Fibroblast of skin of back (primary cell): ENCODE data around the gene ZNF627. TPM values are rescaled to one million over a fixed set of nuclear protein-coding genes. Genes with fewer than 3 reads are reported as not detected.
"Not testable (repeated sequence)": the region's sequence is repeated elsewhere in the genome, so short reads cannot be mapped to it uniquely, and the experiment has no call there.

Source experiments
- DNase-seq: peaks from one replicate; pipeline ENCODE4 v3.0.0-alpha.2; 2013
- polyA plus RNA-seq, 2 experiments: library from polyadenylated mRNA; unstranded; fragments of 120-200 nt; gene quantifications; one replicate each; pipeline ENCODE4 v1.2.1, GENCODE V29; 2013; ENCODE audit not compliant: insufficient read length in 2 of 2

ZNF627 gene
- polyA plus RNA-seq (2013, experiment 1 of 2; ENCODE audit: insufficient read length), result 10.2 TPM
- polyA plus RNA-seq (2013, experiment 2 of 2; ENCODE audit: insufficient read length), result 11.1 TPM

- DNase-seq, result peak; percentile 99
These were observed at the start of gene ZNF627 for GRCh38 chr19:11597202-11598102. ZNF627 (plus strand) TSS chr19:11597483; CDS start chr19:11597628, 145 bp downstream.

GRCh38 chr19:11547929-11548700, 49.2 kb upstream of the ZNF627 start:
- DNase-seq, result no peak

- no peak for DNase-seq
These were observed 47.8 kb upstream of the ZNF627 start for GRCh38 chr19:11549386-11549953.

GRCh38 chr19:11550265-11550664, 47.0 kb upstream of the ZNF627 start:
- no peak for DNase-seq

- no peak for DNase-seq
These were observed 45.6 kb upstream of the ZNF627 start for GRCh38 chr19:11551603-11552235.

GRCh38 chr19:11552666-11553372, 44.5 kb upstream of the ZNF627 start:
- no peak for DNase-seq

- DNase-seq, result no peak
These were observed 43.1 kb upstream of the ZNF627 start for GRCh38 chr19:11554160-11554559.

GRCh38 chr19:11555246-11555645, 42.0 kb upstream of the ZNF627 start:
- DNase-seq, result no peak

GRCh38 chr19:11556634-11557420, 40.5 kb upstream of the ZNF627 start:
- no peak for DNase-seq

GRCh38 chr19:11558881-11559828, 38.1 kb upstream of the ZNF627 start, which contains the start of gene ELOF1:
ELOF1 (minus strand) TSS chr19:11559230; CDS start chr19:11554347, 4,883 bp downstream.
- DNase-seq, result peak; percentile 97

- DNase-seq, result peak; percentile 69
These were observed 36.8 kb upstream of the ZNF627 start for GRCh38 chr19:11560404-11561051.

GRCh38 chr19:11563532-11563931, 33.8 kb upstream of the ZNF627 start:
- DNase-seq, result no peak

GRCh38 chr19:11564082-11564807, 33.0 kb upstream of the ZNF627 start:
- DNase-seq, result not testable (repeated sequence)

GRCh38 chr19:11565649-11565980, 31.7 kb upstream of the ZNF627 start:
- not testable (repeated sequence) for DNase-seq

- DNase-seq, result no peak
These were observed 31.1 kb upstream of the ZNF627 start for GRCh38 chr19:11566164-11566563.

GRCh38 chr19:11570039-11570462, 27.2 kb upstream of the ZNF627 start:
- DNase-seq, result no peak

- DNase-seq, result not testable (repeated sequence)
These were observed 23.9 kb upstream of the ZNF627 start for GRCh38 chr19:11573354-11573753.

GRCh38 chr19:11573763-11574162, 23.5 kb upstream of the ZNF627 start:
- DNase-seq, result not testable (repeated sequence)
